ENCODE results near the gene HAUS1.
A peak's percentile ranks its signal among the peaks of the same experiment; 100 is the strongest.
"Not testable (repeated sequence)": the region's sequence is repeated elsewhere in the genome, so short reads cannot be mapped to it uniquely, and the experiment has no call there.

HAUS1 gene

GRCh38 chr18:46156124-46156745, 52.0 kb downstream of the HAUS1 start:
- DNase-seq (ENCODE audit: low spot score): no peak
- no peak for FAIRE-seq

GRCh38 chr18:46156843-46157242, 52.7 kb downstream of the HAUS1 start:
- DNase-seq (ENCODE audit: low spot score) (no peak), FAIRE-seq (no peak)

- DNase-seq (ENCODE audit: low spot score) (no peak), FAIRE-seq (no peak)
Observed at GRCh38 chr18:46158499-46158898, 54.3 kb downstream of the HAUS1 start.

GRCh38 chr18:46160050-46160798, 56.0 kb downstream of the HAUS1 start:
- FAIRE-seq: no peak
- no peak for DNase-seq (ENCODE audit: low spot score)

- not testable (repeated sequence) for FAIRE-seq; DNase-seq (ENCODE audit: low spot score)
Observed at GRCh38 chr18:46160840-46161239, 56.7 kb downstream of the HAUS1 start.

- DNase-seq (ENCODE audit: low spot score) (no peak), FAIRE-seq (no peak)
Observed at GRCh38 chr18:46161703-46162396, 57.7 kb downstream of the HAUS1 start.

- no peak for DNase-seq (ENCODE audit: low spot score)
- no peak for FAIRE-seq
Observed at GRCh38 chr18:46163091-46163490, 58.9 kb downstream of the HAUS1 start.

GRCh38 chr18:46163941-46164499, 59.8 kb downstream of the HAUS1 start:
- DNase-seq (ENCODE audit: low spot score) (no peak), FAIRE-seq (no peak)

GRCh38 chr18:46164502-46164901, 60.3 kb downstream of the HAUS1 start:
- DNase-seq (ENCODE audit: low spot score); FAIRE-seq: not testable (repeated sequence)

- no peak for FAIRE-seq
- DNase-seq (ENCODE audit: low spot score): no peak
Observed at GRCh38 chr18:46164920-46165319, 60.7 kb downstream of the HAUS1 start.

GRCh38 chr18:46166261-46166970, 62.2 kb downstream of the HAUS1 start:
- no peak for DNase-seq (ENCODE audit: low spot score)
- FAIRE-seq: no peak

GRCh38 chr18:46167971-46168370, 63.8 kb downstream of the HAUS1 start:
- DNase-seq (ENCODE audit: low spot score): no peak
- no peak for FAIRE-seq

- FAIRE-seq (no peak), DNase-seq (ENCODE audit: low spot score) (peak; percentile 34)
Observed at GRCh38 chr18:46169464-46169941, 65.3 kb downstream of the HAUS1 start.

GRCh38 chr18:46171331-46171730, 67.1 kb downstream of the HAUS1 start:
- no peak for FAIRE-seq

GRCh38 chr18:46173393-46174341, 69.5 kb downstream of the HAUS1 start:
- FAIRE-seq: no peak
- peak; percentile 92 for DNase-seq (ENCODE audit: low spot score)

More at GRCh38 chr18:46171331-46171730, 67.1 kb downstream of the HAUS1 start:
- no peak for DNase-seq (ENCODE audit: low spot score)

- DNase-seq (ENCODE audit: low spot score) (no peak), FAIRE-seq (no peak)
Observed at GRCh38 chr18:46174342-46175041, 70.3 kb downstream of the HAUS1 start.

GRCh38 chr18:46176001-46176400, 71.8 kb downstream of the HAUS1 start:
- FAIRE-seq (no peak), DNase-seq (ENCODE audit: low spot score) (no peak)
